Choroid plexus epithelial cell (primary cell): ENCODE measurements around the gene TRIP12.
A peak's percentile ranks its signal among the peaks of the same experiment; 100 is the strongest.
"Not testable (repeated sequence)": the region's sequence is repeated elsewhere in the genome, so short reads cannot be mapped to it uniquely, and the experiment has no call there.

Experiments
- DNase-seq: peaks from one replicate; pipeline ENCODE4 v3.0.0-alpha.2; 2010; ENCODE audit warnings: low read depth
- H3K4me3 ChIP-seq: 2 replicates; pipeline ENCODE4 v1.5.1; 2011; ENCODE audit warnings: low read depth, mild to moderate bottlenecking, control low read depth, low read length, moderate library complexity
- TF ChIP-seq, protein P1 (sequence below): conservative IDR thresholded peaks from 2 replicates; pipeline ENCODE4 v1.5.1; 2011; ENCODE audit warnings: low read depth, mild to moderate bottlenecking, control low read depth, inconsistent platforms, low read length, moderate library complexity

TRIP12 gene

DNA sequence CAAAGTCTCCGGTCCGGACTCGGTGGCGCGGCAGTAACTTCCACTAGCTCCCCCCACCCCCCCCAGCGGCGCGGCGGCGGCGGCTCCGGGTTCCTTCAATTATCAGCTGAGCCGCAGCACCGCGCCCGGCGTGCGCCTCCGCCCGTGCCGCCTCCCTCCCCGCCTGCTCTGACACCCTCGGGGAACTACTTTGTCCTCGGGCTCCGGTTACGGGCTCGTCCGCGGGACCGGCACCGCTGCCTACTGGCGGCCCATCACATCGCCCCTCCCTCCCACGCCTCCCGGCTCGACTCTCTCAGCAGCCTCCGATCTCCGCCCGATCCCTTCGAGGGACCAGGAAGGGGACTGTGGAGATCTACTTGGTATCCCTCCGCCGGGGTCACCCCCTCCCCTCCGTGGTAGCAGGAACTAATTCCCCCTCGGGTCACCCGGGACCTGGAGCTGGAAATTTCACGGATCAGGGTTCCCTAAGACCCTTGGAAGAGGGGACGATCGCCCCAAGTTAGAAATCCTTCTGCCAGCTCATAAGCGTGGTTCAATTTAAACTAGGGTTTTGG, at the start of gene TRIP12:
TRIP12 (minus strand) TSS at position 118 of the 557 bp plus-strand sequence. CDS start 41,930 bp downstream, outside the sequence.
- TF ChIP-seq, protein P1, sequence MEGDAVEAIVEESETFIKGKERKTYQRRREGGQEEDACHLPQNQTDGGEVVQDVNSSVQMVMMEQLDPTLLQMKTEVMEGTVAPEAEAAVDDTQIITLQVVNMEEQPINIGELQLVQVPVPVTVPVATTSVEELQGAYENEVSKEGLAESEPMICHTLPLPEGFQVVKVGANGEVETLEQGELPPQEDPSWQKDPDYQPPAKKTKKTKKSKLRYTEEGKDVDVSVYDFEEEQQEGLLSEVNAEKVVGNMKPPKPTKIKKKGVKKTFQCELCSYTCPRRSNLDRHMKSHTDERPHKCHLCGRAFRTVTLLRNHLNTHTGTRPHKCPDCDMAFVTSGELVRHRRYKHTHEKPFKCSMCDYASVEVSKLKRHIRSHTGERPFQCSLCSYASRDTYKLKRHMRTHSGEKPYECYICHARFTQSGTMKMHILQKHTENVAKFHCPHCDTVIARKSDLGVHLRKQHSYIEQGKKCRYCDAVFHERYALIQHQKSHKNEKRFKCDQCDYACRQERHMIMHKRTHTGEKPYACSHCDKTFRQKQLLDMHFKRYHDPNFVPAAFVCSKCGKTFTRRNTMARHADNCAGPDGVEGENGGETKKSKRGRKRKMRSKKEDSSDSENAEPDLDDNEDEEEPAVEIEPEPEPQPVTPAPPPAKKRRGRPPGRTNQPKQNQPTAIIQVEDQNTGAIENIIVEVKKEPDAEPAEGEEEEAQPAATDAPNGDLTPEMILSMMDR, result no peak
- peak within 1 kb of the TSS; percentile 96 for H3K4me3 ChIP-seq
- peak; percentile 99 for DNase-seq

DNA sequence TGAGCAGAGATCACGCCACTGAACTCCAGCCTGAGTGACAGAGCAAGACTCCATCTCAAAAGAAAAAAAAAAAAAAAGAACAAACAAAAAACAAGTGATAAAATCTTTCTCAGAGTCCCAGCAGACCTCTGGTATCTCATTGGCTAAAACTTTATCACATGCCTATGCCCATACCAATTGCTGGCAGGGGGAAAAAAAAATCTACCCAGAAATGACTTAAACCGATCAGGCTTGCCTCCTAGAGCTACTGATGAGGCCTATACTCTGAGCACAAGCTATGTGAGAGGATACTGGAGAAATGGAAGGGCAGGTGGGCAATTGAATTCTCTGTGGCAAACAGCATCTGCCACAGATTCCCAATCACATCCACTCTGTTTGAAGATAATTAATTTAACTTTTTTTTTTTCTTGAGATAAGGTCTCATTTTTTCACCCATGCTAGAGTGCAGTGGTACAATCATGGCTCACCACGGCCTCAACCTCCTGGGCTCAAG, 49.5 kb upstream of the TRIP12 start:
- TF ChIP-seq, protein P1, result no peak

DNA sequence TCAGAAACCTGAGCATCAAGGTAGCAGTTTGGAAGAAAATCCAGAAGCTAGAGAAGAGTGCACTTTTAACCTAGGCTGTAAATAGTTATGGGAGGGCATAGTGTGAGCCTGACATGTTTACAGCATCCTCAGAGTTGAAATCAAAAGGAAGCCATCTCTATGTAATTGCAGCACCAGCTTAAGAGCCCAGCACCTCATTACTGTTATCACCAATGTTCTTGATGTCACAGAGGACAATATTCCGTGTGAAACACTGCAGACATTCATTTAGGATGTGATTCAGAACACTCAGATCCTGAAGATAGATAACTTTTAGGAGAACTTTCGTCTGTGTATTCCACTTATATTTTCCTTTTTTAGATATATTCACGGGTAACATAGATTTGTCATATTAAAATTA, 48.6 kb upstream of the TRIP12 start:
- no peak for DNase-seq
- TF ChIP-seq, protein P1, result no peak

More for the DNA sequence above, 49.5 kb upstream of the TRIP12 start:
- no peak for DNase-seq
- H3K4me3 ChIP-seq, result no peak overlapping the region

DNA sequence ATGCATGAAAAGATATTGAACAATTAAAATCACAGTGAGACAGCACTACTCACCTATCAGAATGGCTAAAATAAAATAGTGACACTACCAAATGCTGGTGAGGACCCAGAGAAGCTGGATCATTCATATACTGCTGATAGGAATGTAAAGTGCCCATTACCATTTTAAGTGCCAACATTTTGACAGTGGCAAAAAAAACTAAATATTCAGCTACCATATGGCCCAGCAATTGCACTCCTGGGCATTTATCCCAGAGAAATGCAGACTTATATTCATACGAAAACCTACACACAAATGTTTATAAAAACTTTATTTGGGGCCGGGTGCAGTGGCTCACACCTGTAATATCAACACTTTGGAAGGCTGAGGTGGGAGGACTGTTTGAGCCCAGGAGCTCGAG, 48.1 kb upstream of the TRIP12 start:
- TF ChIP-seq, protein P1, result no peak
- no peak overlapping the region for H3K4me3 ChIP-seq
- no peak for DNase-seq

More for the DNA sequence above, 48.6 kb upstream of the TRIP12 start:
- no peak overlapping the region for H3K4me3 ChIP-seq

DNA sequence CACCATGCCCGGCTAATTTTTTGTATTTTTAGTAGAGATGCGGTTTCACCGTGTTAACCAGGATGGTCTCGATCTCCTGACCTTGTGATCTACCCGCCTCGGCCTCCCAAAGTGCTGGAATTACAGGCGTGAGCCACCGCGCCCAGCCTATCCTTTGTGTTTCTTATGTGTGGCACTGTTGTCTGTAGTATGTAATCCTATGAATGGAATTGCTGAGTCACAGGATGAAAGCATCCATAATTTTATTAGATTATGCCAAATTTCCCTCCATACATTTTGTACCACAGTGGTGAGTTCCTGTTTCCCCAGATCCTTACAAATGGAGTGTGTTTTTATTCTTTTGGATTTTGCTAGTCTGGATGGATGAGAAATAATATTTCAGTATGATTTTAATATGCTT, 41.8 kb upstream of the TRIP12 start:
- not testable (repeated sequence) for H3K4me3 ChIP-seq
- DNase-seq, result peak; percentile 10

DNA sequence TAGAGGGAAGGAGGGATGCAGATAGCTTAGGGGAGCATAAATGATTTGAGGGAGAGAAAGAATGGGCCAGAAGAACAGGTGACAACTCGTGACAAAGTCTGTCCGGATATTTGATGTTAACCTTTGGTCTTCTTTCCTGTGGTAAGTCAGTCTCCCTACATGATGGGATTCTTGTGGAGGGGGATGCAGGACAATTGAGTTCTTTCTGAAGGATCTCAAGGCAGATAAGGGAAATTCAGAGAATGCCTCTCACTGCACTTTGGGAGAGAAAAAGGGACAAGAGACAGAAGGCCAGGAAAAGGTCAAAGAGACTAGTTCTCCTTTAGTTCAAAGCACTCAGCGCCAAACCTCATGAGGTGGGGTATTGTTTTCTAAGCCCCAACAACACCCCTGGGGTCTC, 34.7 kb upstream of the TRIP12 start:
- no peak for DNase-seq
- TF ChIP-seq, protein P1, result no peak
- no peak overlapping the region for H3K4me3 ChIP-seq

DNA sequence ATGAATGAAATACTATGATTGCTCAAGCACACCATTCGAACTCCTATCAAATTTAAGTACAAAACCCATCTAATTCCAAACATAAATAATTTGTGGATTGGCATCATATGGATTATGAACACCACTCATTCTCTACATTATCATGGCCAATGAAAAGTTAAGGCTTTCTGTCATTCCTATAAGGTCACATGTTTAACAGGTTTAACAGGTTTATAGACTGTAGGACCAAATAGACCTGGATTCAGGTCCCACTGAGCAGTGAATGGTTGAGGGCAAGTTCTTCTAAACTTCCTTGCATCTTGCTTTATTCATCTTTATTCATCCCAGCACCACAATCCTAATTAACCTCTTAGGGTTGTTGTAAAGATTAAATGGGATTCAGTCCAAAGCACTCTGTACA, 33.9 kb upstream of the TRIP12 start:
- no peak for DNase-seq
- no peak overlapping the region for H3K4me3 ChIP-seq
- TF ChIP-seq, protein P1, result no peak
